ENCODE data around the gene ADAT3.

The ADAT3 gene

GRCh38 chr19:1959928-1960589 is 54.9 kb downstream of the ADAT3 start:
- no peaks in the 10 kb centered on the region for H3K9me3 ChIP-seq (ENCODE audit: insufficient read depth, low read length)
- H3K4me3 ChIP-seq (ENCODE audit: insufficient read length, low read depth), result no peak overlapping the region
- DNase-seq (ENCODE audit: low read depth, low spot score), result no peak
- TF ChIP-seq YY1 (IDR thresholded peaks at IDR 0.05; ENCODE audit: insufficient read depth, insufficient read length) (no peak), SUZ12 (IDR thresholded peaks at IDR 0.05; ENCODE audit: extremely low read depth, insufficient read depth, insufficient read length) (no peak)
- H3K36me3 ChIP-seq (ENCODE audit: insufficient read depth, insufficient read length, low read length), result peaks cover 51% of the 10 kb centered on the region
- H3K27me3 ChIP-seq (ENCODE audit: insufficient read depth, insufficient read length), result no peaks in the 10 kb centered on the region
- H3K4me1 ChIP-seq (ENCODE audit: insufficient read depth, insufficient read length), result peaks cover 11% of the 10 kb centered on the region
- H3K9ac ChIP-seq (ENCODE audit: insufficient read length, low read depth), result no peak overlapping the region

GRCh38 chr19:1961000-1961883 is 56.0 kb downstream of the ADAT3 start:
- H3K9me3 ChIP-seq (ENCODE audit: insufficient read depth, low read length), result no peaks in the 10 kb centered on the region
- no peaks in the 10 kb centered on the region for H3K27me3 ChIP-seq (ENCODE audit: insufficient read depth, insufficient read length)
- no peak overlapping the region for H3K4me3 ChIP-seq (ENCODE audit: insufficient read length, low read depth)
- DNase-seq (ENCODE audit: low read depth, low spot score), result no peak
- H3K36me3 ChIP-seq (ENCODE audit: insufficient read depth, insufficient read length, low read length), result peaks cover 48% of the 10 kb centered on the region
- H3K4me1 ChIP-seq (ENCODE audit: insufficient read depth, insufficient read length), result peaks cover 3% of the 10 kb centered on the region
- TF ChIP-seq YY1 (IDR thresholded peaks at IDR 0.05; ENCODE audit: insufficient read depth, insufficient read length) (no peak), ZNF274 (IDR thresholded peaks at IDR 0.05; ENCODE audit: low read depth, low read length) (no peak), SUZ12 (IDR thresholded peaks at IDR 0.05; ENCODE audit: extremely low read depth, insufficient read depth, insufficient read length) (no peak)
- no peak overlapping the region for H3K9ac ChIP-seq (ENCODE audit: insufficient read length, low read depth)

- DNase-seq (ENCODE audit: low read depth, low spot score), result no peak
- TF ChIP-seq YY1 (IDR thresholded peaks at IDR 0.05; ENCODE audit: insufficient read depth, insufficient read length), result no peak
- no peak for TF ChIP-seq ZNF274 (IDR thresholded peaks at IDR 0.05; ENCODE audit: low read depth, low read length)
- no peak for TF ChIP-seq SUZ12 (IDR thresholded peaks at IDR 0.05; ENCODE audit: extremely low read depth, insufficient read depth, insufficient read length)
- Histone ChIP-seq H3K9ac (ENCODE audit: insufficient read length, low read depth) (no peak overlapping the region), H3K36me3 (ENCODE audit: insufficient read depth, insufficient read length, low read length) (peaks cover 42% of the 10 kb centered on the region), H3K4me3 (ENCODE audit: insufficient read length, low read depth) (no peak overlapping the region), H3K4me1 (ENCODE audit: insufficient read depth, insufficient read length) (no peaks in the 10 kb centered on the region), H3K27me3 (ENCODE audit: insufficient read depth, insufficient read length) (no peaks in the 10 kb centered on the region), H3K9me3 (ENCODE audit: insufficient read depth, low read length) (no peaks in the 10 kb centered on the region)
Measured at GRCh38 chr19:1962674-1963073, 57.5 kb downstream of the ADAT3 start.
